AG04450 (cell line): Measurements from ENCODE around the gene NACC2. TPM values are rescaled to one million over a fixed set of nuclear protein-coding genes. Genes with fewer than 3 reads are reported as not detected.

ENCODE experiments used
- CTCF ChIA-PET: fragments of 300-600, 350-600 bp; formaldehyde crosslinking; extraction: SDS; loops from one replicate; lab custom pipeline; 2022; ENCODE audit warnings: antibody characterized with exemption, inconsistent platforms; lab: Charles Lee
- POLR2A ChIA-PET: fragments of 350-600 bp; formaldehyde crosslinking; extraction: SDS; loops from one replicate; lab custom pipeline; 2021; ENCODE audit warnings: antibody characterized with exemption, inconsistent platforms; lab: Yijun Ruan, JAX
- DNase-seq: peaks from one replicate; pipeline ENCODE4 v3.0.0-alpha.2; 2011; ENCODE audit warnings: low read depth, low spot score
- H3K27ac ChIP-seq: one replicate; pipeline ENCODE4 v1.5.1; 2012; ENCODE audit warnings: low read depth, low read length, control low read depth
- H3K27me3 ChIP-seq: one replicate; pipeline ENCODE4 v1.6.0; 2012; ENCODE audit warnings: low read length; ENCODE audit not compliant: control insufficient read depth, insufficient read depth
- H3K4me3 ChIP-seq: 2 replicates; pipeline ENCODE4 v1.5.1; 2011; ENCODE audit warnings: mild to moderate bottlenecking, low read depth, low read length, control low read depth
- H3K9me3 ChIP-seq: 2 replicates; pipeline ENCODE4 v1.5.1; 2012; ENCODE audit warnings: low read length; ENCODE audit not compliant: control insufficient read depth, insufficient read depth
- CTCF ChIP-seq: IDR thresholded peaks from 2 replicates; pipeline ENCODE4 v1.5.1; 2011; ENCODE audit warnings: low read depth, low read length, control low read depth, inconsistent platforms
- polyA plus RNA-seq: library from polyadenylated mRNA; depleted of rRNA; stranded (reverse); fragments of >200 nt; gene quantifications from 2 replicates; pipeline ENCODE4 v1.2.3, GENCODE V29; 2011

The NACC2 gene
- polyA plus RNA-seq, 1 experiment: 11.7 TPM

GRCh38 chr9:136128436-136128835 is 33.3 kb upstream of the NACC2 start:
- Histone ChIP-seq H3K9me3 (peaks cover 3% of the 10 kb centered on the region; the same call in 1 of the 2 replicates), H3K27ac (no peak overlapping the region), H3K27me3 (peaks cover 60% of the 10 kb centered on the region), H3K4me3 (no peak overlapping the region)
- ChIA-PET CTCF (no interaction called here), POLR2A (no interaction called here)
- no peak for TF ChIP-seq CTCF
- no peak for DNase-seq

GRCh38 chr9:136127313-136127712 is 32.2 kb upstream of the NACC2 start:
- peaks cover 3% of the 10 kb centered on the region; the same call in 1 of the 2 replicates for H3K9me3 ChIP-seq
- ChIA-PET CTCF (no interaction called here), POLR2A (no interaction called here)
- TF ChIP-seq CTCF: no peak
- H3K4me3 ChIP-seq: no peak overlapping the region
- H3K27ac ChIP-seq: no peak overlapping the region
- no peak for DNase-seq
- H3K27me3 ChIP-seq: peaks cover 63% of the 10 kb centered on the region

- peak overlapping the region; percentile 21 for H3K27ac ChIP-seq
- ChIA-PET CTCF (interaction anchor here (0.6 to 4.2 kb wide), 2 partner anchors 35 to 42 kb away, joined by 6 to 33 read pairs; no protein-coding TSS in a partner anchor), POLR2A (no interaction called here)
- DNase-seq: no peak
- H3K27me3 ChIP-seq: peaks cover 44% of the 10 kb centered on the region
- H3K4me3 ChIP-seq: no peak overlapping the region
- H3K9me3 ChIP-seq: 0 out of 2 replicates have a peak, but pooled peaks cover 3% of the 10 kb centered on the region
- no peak for TF ChIP-seq CTCF
Measured at GRCh38 chr9:136124976-136125692, 30.0 kb upstream of the NACC2 start.

- CTCF ChIA-PET: interaction anchor here (0.6 to 5.2 kb wide), 20 partner anchors 10 to 522 kb away, joined by 3 to 58 read pairs (median 4); partner anchors contain the start of gene UBAC1
- H3K4me3 ChIP-seq: no peak overlapping the region
Measured at GRCh38 chr9:136122425-136123383, 27.6 kb upstream of the NACC2 start.

More at GRCh38 chr9:136122425-136123383, 27.6 kb upstream of the NACC2 start:
- no peak for DNase-seq
- Histone ChIP-seq H3K27me3 (peaks cover 28% of the 10 kb centered on the region), H3K27ac (no peak overlapping the region), H3K9me3 (0 out of 2 replicates have a peak, but pooled peaks cover 3% of the 10 kb centered on the region)
- POLR2A ChIA-PET: interaction anchor here (0.6 to 1.1 kb wide), 2 partner anchors 155 to 1482 kb away, joined by 3 to 4 read pairs; no protein-coding TSS in a partner anchor
- TF ChIP-seq CTCF: peak; percentile 95
